Testis (tissue), 2 donors: ENCODE measurements around the gene ELP2.

Source experiments
- POLR2A ChIP-seq: fragments of 450-650 bp; IDR thresholded peaks from one replicate; pipeline ENCODE4 v1.6.1; 2017; ENCODE audit warnings: antibody characterized with exemption, mild to moderate bottlenecking, moderate library complexity
- TF ChIP-seq, protein P1 (sequence below), 3 experiments: fragments of 450-650 bp in 2 of 3; fragments of 200-600 bp in 1 of 3; sonication (generic) in 1 of 3; IDR thresholded peaks; one replicate each; pipeline ENCODE4 v1.5.1; 2016 to 2019; ENCODE audit warnings: antibody characterized with exemption in 3 of 3, mild to moderate bottlenecking in 2 of 3, moderate library complexity in 1 of 3

DNA sequence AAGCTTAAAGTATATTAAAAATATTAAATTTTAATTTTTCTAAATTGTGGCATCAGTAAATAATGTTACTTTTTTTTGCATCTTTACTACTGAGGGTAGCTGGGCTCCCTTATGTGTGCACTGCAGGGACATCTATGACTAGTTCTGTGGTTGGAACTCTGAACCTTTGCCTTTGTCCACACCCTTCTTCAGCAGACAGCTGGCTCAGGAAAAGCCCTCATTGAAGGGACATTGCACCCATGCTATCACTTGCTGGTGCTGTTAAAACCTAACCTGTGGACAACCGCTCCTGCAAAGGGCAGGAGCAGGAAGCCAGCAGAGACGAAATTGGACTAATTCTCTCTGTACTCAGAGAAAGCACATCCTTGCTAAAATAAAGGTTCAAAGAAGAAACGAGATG is 87.6 kb downstream of the ELP2 start:
- TF ChIP-seq, protein P1, sequence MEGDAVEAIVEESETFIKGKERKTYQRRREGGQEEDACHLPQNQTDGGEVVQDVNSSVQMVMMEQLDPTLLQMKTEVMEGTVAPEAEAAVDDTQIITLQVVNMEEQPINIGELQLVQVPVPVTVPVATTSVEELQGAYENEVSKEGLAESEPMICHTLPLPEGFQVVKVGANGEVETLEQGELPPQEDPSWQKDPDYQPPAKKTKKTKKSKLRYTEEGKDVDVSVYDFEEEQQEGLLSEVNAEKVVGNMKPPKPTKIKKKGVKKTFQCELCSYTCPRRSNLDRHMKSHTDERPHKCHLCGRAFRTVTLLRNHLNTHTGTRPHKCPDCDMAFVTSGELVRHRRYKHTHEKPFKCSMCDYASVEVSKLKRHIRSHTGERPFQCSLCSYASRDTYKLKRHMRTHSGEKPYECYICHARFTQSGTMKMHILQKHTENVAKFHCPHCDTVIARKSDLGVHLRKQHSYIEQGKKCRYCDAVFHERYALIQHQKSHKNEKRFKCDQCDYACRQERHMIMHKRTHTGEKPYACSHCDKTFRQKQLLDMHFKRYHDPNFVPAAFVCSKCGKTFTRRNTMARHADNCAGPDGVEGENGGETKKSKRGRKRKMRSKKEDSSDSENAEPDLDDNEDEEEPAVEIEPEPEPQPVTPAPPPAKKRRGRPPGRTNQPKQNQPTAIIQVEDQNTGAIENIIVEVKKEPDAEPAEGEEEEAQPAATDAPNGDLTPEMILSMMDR (IDR thresholded peaks at IDR 0.05), result no peak
- TF ChIP-seq POLR2A, result no peak
